Measurements from ENCODE around the gene MKI67.
"Not testable (repeated sequence)": the region's sequence is repeated elsewhere in the genome, so short reads cannot be mapped to it uniquely, and the experiment has no call there.

Gene MKI67

GRCh38 chr10:128149267-128150014, 23.2 kb upstream of the MKI67 start:
- no peak for DNase-seq (ENCODE audit: low read depth, low spot score)

DNA sequence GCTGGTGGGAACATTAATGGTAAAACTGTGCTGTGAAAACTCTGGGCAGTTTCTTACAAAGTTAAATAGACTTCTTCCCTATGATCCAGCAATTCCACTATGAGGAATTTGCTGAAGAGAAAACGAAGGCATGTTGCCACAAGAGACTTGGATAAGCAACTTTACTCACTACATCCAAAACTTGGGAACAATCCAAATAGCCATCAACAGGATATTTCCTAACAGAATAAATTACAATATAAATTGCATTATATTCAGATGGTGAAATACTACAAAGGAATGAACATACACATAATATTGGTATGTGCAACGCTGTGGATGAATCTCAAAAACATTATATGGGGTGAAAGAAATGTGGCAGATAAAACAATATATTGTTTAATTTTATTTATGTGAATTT, 21.4 kb upstream of the MKI67 start:
- no peak for DNase-seq (ENCODE audit: low read depth, low spot score)

GRCh38 chr10:128147064-128147463, 20.8 kb upstream of the MKI67 start:
- no peak for DNase-seq (ENCODE audit: low read depth, low spot score)

DNA sequence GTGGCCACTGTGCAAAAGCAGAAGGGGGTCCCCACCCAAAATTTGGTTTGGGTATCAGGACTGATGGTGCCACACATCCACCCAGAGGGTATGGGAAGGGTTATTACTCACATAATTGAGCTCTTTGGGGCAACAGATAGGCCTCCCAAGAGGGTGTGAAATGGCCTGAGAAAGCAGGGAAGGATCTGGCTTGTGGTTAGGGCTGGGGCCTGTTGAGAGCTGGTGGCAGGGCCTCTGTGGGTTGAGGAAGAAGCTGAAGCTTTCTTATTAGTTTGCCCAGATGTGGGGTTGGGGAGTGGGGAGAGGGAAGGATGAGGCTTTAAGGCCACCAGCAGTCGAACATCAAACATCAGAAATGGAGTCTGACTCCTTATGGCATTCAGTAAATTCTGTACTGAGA, 18.3 kb upstream of the MKI67 start:
- DNase-seq (ENCODE audit: low read depth, low spot score) = no peak

GRCh38 chr10:128143531-128143930, 17.3 kb upstream of the MKI67 start:
- DNase-seq (ENCODE audit: low read depth, low spot score) = no peak

- DNase-seq (ENCODE audit: low read depth, low spot score) = no peak
These were observed 14.2 kb upstream of the MKI67 start for GRCh38 chr10:128140425-128140824.

- DNase-seq (ENCODE audit: low read depth, low spot score) = not testable (repeated sequence)
These were observed 12.2 kb upstream of the MKI67 start for GRCh38 chr10:128138429-128138828.

- no peak for DNase-seq (ENCODE audit: low read depth, low spot score)
These were observed 11.7 kb upstream of the MKI67 start for GRCh38 chr10:128137877-128138276.

DNA sequence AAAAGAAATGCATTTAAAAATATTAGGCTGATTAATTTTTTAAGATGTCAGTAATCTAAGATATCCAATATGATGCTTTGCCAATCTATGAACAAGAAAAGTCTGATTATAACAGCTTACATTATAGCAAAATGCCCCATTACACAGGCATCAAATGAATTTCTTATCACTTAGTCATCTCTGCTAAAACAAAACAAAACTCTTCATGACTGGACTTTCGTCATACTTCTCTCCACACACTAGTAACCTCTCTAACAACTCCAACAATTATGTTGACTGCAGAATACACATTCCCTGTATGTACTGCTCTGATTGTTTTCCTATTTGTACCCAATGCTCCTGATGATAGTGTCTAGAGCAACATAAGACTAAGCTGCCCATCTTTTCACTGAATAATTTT, 3.8 kb upstream of the MKI67 start:
- no peak for DNase-seq (ENCODE audit: low read depth, low spot score)

DNA sequence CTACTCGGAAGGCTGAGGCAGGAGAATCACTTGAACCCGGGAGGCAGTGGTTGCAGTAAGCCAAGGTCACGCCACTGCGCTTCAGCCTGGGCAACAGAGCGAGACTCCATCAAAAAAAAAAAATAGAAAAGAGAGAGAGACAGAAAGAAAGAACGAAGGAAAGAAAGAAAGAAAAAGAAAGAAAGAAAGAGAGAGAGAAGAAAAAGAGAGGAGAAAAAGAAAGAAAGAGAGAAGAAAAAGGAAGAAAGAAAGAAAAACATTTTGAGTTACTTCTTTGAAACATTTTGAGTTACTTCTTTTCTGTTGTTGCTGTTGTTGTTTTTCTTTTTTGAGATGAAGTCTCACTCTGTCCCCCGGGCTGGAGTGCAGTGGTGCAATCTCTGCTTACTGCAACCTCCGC, 2.4 kb upstream of the MKI67 start:
- DNase-seq (ENCODE audit: low read depth, low spot score) = no peak

DNA sequence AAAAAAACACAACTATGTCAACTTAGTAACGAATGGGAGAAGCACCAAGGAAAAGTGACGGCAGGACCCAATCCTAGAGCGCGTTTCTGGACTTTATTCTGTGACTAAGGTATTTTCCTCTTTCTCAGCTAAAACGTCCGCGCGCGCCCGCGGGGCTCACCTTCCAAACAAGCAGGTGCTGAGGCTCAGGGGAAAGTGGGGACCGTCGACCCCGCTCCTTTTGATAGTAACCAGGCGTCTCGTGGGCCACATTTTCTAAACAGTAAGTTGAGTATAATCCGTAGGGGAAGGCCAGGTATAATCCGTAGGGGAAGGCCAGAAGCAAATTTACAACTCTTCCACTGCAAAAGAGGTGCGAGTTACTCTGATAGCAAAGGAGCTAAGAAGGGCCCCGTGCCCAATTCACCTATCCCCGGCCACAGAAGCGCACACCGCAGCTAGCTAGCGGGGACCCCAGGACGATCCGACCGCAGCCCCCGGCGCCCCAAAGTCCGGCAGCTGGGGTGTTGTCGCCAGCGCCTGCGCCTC, 743 bp downstream of the MKI67 start:
- DNase-seq (ENCODE audit: low read depth, low spot score) = no peak

- DNase-seq (ENCODE audit: low read depth, low spot score) = no peak
These were observed 1.3 kb downstream of the MKI67 start for GRCh38 chr10:128124813-128125403.

GRCh38 chr10:128123846-128124245, 2.4 kb downstream of the MKI67 start:
- DNase-seq (ENCODE audit: low read depth, low spot score) = no peak

- no peak for DNase-seq (ENCODE audit: low read depth, low spot score)
These were observed 3.3 kb downstream of the MKI67 start for GRCh38 chr10:128122931-128123330.

GRCh38 chr10:128121750-128122412, 4.3 kb downstream of the MKI67 start:
- no peak for DNase-seq (ENCODE audit: low read depth, low spot score)

- DNase-seq (ENCODE audit: low read depth, low spot score) = no peak
These were observed 9.2 kb downstream of the MKI67 start for GRCh38 chr10:128116851-128117615.

DNA sequence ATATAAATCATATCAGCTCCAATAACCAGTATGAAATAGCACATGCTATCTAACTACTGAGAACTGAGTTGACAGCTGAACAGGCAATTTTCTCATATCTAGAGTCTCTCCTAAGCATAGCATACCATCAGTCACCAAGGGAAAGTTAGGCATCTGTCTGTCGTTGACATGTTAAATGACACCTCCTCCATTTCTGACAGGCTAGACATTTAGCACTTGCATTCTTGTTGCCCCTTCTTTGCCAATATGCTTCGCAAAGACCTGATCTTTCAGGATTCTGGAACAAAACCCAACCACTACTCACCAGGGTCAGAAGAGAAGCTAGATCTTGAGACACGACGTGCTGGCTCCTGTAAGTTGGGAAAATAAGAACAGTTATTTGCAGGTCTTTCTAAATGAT, 10.0 kb downstream of the MKI67 start:
- DNase-seq (ENCODE audit: low read depth, low spot score) = no peak

DNA sequence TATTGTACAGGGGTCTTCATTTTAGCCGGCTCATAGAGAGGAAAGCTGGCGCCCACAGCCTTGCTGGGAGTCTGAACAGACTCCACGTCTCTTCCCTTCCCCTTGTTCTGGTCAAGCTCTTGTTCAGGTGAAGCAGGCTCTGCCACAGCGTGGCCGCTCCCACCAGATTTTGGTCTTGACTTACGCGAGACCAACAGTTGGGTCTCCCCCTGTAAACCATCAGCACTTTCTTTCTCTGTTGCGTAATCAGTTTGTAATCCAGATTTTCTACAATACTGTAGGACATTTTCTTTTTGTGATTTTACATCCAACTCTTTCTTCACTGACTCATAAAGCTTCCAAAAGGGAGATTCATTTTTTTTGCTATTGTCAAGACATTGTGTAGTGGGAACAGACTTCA, 10.9 kb downstream of the MKI67 start:
- no peak for DNase-seq (ENCODE audit: low read depth, low spot score)

- DNase-seq (ENCODE audit: low read depth, low spot score) = no peak
These were observed 11.3 kb downstream of the MKI67 start for GRCh38 chr10:128114901-128115300.

DNA sequence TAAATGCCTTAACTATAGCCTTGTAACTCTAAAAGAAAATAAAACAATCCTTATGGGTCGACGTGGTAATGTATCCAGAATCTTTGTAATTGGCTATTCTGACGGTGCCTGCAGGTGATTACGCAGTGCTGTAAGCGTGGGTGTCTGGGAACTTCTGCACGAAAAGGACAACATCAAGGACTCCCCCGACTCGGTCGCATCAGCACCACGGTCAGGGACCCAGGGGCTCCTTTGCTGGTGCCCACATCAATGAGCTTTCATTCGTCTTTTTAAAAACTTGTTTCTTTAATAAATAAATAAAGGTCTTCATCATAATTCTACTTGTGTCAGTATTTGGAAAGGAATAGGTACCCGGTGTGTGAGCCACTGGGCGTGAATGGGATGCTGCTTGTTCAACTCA, 13.2 kb downstream of the MKI67 start:
- no peak for DNase-seq (ENCODE audit: low read depth, low spot score)

DNA sequence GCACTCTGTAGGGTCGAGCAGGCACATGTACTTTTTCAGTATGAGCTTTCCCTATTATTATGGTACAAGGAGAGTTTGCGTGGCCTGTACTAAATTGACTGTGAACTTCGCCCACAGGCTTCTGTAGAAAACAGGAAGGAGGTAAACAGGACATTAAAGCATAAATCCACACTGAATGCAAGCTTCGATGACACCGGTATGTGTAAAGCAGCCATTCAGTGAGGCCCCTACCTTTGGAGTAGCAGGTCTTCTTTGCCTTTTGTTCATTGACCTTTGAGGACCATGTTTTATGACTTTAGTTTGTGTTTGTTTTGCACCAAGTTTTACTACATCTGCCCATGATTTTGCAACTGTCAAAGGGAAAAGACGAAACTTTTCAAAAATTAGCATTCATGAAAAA, 14.5 kb downstream of the MKI67 start:
- no peak for DNase-seq (ENCODE audit: low read depth, low spot score)

- DNase-seq (ENCODE audit: low read depth, low spot score) = no peak
These were observed 15.9 kb downstream of the MKI67 start for GRCh38 chr10:128110339-128110738.
